GM21737 (cell line): ENCODE results near the gene FGD4.

Experiments
- ATAC-seq: cut with Tn5 transposase; IDR thresholded peaks from one replicate; pipeline ENCODE4 v1.9.1; 2021; ENCODE audit warnings: mild to moderate bottlenecking, moderate library complexity; ENCODE audit not compliant: unreplicated experiment

The FGD4 gene

DNA sequence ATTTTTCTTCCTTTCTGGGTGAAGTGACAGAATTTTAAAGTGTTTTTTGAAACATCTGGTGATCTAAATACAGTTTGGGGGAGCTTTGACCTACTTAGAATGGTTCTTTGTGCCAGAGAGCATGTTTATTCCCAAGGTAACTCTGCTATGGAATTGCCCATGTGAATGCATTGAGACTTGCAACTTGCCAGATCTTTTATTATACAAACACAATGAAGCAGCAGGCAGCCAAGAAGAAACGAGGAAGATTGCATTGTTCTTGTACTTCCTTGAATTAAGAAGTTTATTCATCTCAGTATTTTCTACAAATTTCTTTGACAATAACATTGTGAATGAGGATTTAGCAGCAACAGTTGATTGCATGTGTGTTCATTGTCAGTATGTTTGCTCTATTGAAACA lies 55.5 kb downstream of the FGD4 start:
- no peak for ATAC-seq

- no peak for ATAC-seq
These were observed 56.3 kb downstream of the FGD4 start for GRCh38 chr12:32455607-32456071.

DNA sequence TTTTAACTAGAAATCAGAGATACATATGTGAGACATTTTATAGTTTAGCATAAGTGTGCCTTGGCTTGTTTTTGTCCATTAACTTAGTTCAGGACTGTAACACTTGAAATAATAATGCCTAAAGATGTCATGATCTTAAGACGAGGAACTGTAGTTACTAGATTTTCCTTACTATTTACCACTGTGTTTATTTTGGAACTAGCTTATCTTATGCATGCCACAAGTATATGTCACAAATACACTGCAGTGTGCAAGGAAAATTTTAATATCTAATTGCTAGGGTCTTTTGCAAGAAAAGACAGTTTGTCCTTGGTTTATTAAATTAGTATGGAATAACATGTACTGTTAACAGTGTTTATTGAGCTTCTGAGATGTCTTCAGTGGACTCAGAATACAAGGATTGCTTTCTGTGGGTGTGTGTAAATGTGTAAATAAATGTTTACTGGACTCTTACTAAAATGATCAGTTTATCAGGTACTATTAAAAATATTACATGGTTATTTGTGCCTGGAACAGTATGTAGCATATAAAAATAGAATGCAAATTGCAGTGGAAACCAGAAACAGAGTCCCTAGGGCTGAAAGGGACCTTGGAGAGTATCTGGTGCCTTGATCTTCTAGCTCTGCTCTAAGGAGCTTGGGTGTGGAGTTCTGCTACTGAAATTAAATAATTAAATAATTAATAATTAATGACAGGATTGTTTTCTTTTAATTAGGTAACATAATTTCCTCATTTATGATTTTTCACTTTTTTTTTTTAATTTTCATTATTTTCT lies 58.1 kb downstream of the FGD4 start:
- no peak for ATAC-seq

- ATAC-seq, result no peak
These were observed 61.3 kb downstream of the FGD4 start for GRCh38 chr12:32460638-32461037.

- ATAC-seq, result no peak
These were observed 63.5 kb downstream of the FGD4 start for GRCh38 chr12:32462908-32463307.

DNA sequence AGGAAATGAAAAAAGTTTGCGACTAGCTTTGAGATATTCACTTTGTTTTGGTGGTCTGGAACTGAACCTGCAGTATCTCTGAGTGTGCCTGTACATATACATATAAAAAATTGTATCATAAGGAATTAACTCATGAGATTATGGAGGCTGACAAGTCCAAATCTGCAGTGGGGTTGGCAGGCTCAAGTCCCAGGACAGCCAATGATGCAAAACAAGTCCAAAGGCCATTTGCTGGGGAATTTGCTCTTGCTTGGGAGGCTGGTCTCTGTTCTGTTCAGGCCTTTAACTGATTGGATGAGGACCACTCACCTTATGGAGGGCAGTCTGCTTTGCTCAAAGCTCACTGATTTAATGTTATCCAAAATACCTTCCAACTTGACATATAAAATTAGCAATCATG lies 66.8 kb downstream of the FGD4 start:
- no peak for ATAC-seq

- ATAC-seq, result no peak
These were observed 67.8 kb downstream of the FGD4 start for GRCh38 chr12:32466986-32467711.

DNA sequence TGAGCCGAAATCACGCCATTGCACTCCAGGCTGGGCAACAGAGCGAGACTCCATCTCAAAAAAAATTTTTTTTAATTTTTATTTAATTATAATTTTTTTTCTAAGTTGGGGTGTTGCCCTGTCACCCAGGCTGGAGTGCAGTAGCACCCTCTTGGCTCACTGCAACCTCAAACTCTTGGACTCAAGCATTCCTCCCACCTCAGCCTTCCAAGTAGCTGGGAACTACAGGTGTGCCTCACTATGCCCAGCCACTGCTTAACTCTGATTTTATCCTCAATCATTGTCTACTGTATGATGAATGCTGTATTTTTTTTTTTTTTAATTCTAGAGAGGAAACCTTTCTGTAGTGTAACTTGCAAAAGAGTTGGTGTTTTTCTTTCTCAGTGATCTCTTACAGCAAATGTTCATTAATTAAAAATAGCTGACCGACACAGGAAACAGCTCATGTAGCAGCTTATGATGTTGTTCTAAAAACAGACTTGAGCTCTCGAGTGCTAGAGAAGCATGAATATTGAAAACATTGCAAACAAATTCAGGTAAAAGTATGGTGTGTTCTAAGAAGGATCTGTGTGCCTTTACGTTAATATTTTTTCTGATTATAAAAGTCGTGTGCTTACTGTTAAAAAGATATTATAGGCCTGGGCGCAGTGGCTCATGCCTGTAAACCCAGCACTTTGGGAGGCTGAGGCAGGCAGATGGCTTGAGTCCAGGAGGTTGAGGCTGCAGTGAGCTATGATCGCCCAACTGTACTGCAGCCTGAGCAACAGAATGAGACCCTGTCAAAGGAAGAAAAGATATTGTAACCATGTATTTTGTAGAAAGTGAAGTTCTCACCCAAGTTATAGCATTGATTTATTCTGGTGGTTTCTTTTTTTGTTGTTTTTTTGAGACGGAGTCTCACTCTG lies 68.9 kb downstream of the FGD4 start:
- ATAC-seq, result no peak

DNA sequence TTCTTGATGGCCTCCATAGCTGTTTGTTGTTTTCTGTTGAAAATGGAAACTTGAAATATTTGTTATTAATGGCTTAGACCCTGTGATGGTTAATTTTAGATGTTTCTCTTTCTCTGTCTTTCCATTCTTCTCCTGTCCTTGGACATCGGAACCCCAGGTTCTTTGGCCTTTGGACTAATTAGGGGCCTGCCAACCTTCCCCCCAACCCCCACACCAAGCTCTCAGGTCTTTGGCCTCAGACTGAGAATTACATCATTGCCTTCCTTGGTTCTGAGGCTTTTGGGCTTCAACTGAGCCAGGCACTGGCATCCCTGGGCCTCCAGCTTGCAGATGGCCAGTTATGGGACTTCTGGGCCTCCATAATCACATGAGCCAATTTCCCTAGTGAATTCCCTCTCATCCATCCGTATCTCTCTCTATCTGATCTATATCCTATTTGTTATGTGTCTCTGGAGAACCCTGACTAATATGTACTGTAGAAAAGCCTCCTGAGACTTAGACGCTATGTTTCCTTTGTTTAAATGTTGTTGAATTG lies 71.6 kb downstream of the FGD4 start:
- ATAC-seq, result no peak

DNA sequence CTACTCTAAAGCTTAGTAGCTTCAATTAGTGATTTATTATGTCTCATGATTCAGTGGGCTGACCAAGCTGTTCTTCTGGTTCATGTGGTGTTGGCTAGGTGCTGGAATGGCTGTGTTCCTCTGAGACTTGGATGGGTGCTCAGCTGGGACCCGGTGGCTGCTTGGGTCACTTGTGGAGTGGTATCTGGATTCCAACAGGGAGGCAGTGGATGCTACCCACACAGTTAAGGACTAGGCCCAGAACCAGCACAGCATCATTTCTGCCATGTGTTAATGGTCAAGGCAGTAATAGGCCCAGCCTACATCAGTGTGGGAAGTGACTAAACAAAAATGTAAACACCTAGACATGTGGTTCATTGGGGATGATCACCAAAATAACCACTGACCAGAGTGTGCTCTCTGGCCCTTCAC lies 72.2 kb downstream of the FGD4 start:
- no peak for ATAC-seq

GRCh38 chr12:32475724-32476123 lies 76.4 kb downstream of the FGD4 start:
- no peak for ATAC-seq

- no peak for ATAC-seq
These were observed 77.1 kb downstream of the FGD4 start for GRCh38 chr12:32476446-32476845.

DNA sequence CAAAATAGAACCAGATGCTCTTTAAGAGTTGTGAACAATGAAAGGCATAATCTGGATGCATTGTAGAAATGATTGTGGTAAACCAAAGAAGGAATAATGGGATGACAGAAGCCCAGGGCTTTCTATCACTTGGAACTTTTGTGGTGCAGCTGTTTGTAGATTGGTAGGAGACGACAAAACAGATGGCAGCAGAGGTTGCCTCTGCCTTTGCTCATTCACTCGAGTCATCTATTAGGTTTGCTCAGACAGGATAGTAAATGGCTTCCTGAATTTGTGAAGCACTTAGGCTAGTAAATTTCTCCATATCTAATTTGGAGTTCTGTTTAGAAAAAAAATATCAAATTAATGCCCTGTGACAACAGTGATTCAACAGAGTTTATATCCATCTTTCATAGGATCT lies 78.4 kb downstream of the FGD4 start:
- no peak for ATAC-seq

DNA sequence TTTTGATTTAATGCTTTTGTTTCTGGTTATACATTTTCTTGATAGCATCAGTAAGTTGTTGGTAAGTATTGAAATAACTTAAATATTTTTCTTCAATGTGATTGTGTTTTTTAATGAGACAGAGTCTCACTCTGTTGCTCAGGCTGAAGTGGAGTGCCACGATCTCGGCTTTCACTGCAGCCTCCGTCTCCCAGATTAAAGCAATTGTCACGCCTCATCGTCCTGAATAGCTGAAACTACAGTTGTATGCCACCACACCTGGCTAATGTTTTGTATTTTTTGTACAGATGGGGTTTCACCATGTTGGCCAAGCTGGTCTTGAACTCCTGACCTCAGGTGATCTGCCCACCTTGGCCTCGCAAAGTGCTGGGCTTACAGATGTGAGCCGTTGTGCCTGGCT lies 78.8 kb downstream of the FGD4 start:
- no peak for ATAC-seq

DNA sequence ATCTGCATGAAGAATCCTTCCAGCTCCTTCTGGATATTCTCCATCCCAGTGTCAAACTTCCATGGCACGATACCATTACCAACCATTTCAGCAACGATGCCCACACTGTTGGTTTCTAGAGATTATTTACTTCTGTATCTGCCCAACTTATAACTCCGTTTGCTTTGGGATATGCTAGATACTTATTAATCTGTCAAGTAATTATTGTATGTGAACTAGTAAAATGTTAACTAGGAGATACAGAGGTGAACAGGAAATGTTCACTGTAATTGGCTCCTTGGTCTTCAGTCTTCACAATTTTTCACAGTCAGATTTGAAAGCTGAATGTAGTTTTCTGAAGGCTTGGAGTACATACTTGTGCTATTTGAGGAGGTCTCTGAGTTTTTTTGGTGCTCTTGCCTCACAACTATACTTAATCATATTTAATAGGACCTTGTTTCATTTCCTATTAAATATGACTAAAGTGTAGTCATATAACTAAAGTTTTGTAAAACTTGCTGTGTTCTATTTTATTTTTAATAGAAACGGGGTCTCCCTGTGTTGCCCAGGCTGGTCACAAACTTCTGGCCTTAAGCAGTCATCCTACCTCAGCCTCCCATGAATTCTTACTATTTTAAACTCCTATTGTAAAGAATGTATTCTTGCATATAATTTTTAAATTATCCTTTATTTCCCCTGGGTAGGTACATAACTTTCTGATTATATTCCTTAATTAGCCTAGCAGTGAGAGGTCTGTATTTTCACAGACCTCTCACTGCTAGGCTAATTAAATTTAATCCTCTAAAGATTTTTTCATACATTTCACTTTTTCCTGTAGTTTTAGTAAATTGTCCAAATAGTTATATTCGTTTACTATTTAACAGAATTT lies 79.7 kb downstream of the FGD4 start:
- no peak for ATAC-seq

DNA sequence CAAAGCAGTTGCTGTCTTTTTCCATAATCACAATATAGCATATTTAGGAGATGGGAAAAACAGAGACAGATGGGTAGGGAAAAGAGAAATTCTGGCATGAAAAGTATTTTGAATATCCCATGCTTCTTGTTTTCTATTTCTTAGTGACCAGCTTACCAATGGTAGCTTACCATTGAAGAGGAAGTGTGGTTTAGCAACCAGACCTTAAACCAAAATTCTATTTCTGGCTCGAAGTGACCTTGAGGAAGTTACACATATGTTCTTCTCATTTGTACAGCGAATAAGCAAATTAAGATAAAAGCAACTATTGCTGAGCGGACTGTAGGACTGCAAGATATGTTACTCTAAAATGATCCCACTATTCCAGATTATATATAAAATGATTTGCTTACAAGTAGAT lies 82.9 kb downstream of the FGD4 start:
- ATAC-seq, result no peak

GRCh38 chr12:32483499-32483898 lies 84.1 kb downstream of the FGD4 start:
- no peak for ATAC-seq

- no peak for ATAC-seq
These were observed 84.6 kb downstream of the FGD4 start for GRCh38 chr12:32483993-32484392.

- ATAC-seq, result no peak
These were observed 86.8 kb downstream of the FGD4 start for GRCh38 chr12:32486158-32486557.

- ATAC-seq, result no peak
These were observed 88.8 kb downstream of the FGD4 start for GRCh38 chr12:32488132-32488531.
